Endothelial cell of umbilical vein (primary cell): ENCODE measurements around the gene MYOF. TPM values are rescaled to one million over a fixed set of nuclear protein-coding genes. Genes with fewer than 3 reads are reported as not detected.
A peak's percentile ranks its signal among the peaks of the same experiment; 100 is the strongest.

Source experiments
- BruUV-seq: library from RNA; stranded (reverse); fragments of 400-500 nt; replicated peaks from 2 replicates; lab custom pipeline; 2021; lab: Mats Ljungman, UMichigan
- CTCF ChIA-PET: fragments of 300-600, 350-600 bp; sonication (Branson Sonifier 250); formaldehyde crosslinking; loops from one replicate; lab custom pipeline; 2021; ENCODE audit warnings: antibody characterized with exemption, inconsistent platforms; lab: Charles Lee
- POLR2A ChIA-PET: fragments of 300-600, 350-600 bp; sonication (Branson Sonifier 250); formaldehyde crosslinking; loops from one replicate; lab custom pipeline; 2021; ENCODE audit warnings: antibody characterized with exemption, inconsistent platforms; lab: Charles Lee
- DNase-seq: peaks from one replicate; pipeline ENCODE4 v3.0.0-alpha.2; 2011; ENCODE audit warnings: low read depth, low spot score
- FAIRE-seq: peaks from 2 replicates; lab custom pipeline; 2011; peaks lifted over from hg19 to GRCh38; lab: Jason Lieb, UNC
- H2AFZ ChIP-seq: 2 replicates; pipeline ENCODE4 v1.6.0; 2012; ENCODE audit warnings: low read depth, low read length, control low read depth, inconsistent platforms
- H3K27ac ChIP-seq: 2 replicates; pipeline ENCODE4 v1.5.1; 2011; ENCODE audit warnings: low read depth, mild to moderate bottlenecking, control low read depth, low read length, moderate library complexity; ENCODE audit not compliant: insufficient read depth
- H3K27me3 ChIP-seq, 2 experiments: 2 replicates each; pipeline versions ENCODE4 v1.6.0 to v1.6.1; 2011; ENCODE audit warnings: low read length in 2 of 2, mixed read lengths in 1 of 2; ENCODE audit not compliant: control insufficient read depth in 2 of 2, insufficient read depth in 2 of 2
- H3K36me3 ChIP-seq, 2 experiments: 2 replicates in 1 of 2; 3 replicates in 1 of 2; pipeline ENCODE4 v1.5.1; 2011; ENCODE audit warnings: low read length in 2 of 2, mild to moderate bottlenecking in 1 of 2, moderate library complexity in 1 of 2; ENCODE audit not compliant: control insufficient read depth in 2 of 2, insufficient read depth in 2 of 2; ENCODE audit errors: extremely low read depth in 1 of 2
- H3K4me1 ChIP-seq: 3 replicates; pipeline ENCODE4 v1.5.1; 2011; ENCODE audit warnings: mild to moderate bottlenecking, low read length; ENCODE audit not compliant: control insufficient read depth, insufficient read depth; ENCODE audit errors: extremely low read depth
- H3K4me2 ChIP-seq: 2 replicates; pipeline ENCODE4 v1.6.1; 2011; ENCODE audit warnings: low read length, control low read depth, mixed read lengths; ENCODE audit not compliant: insufficient read depth
- H3K4me3 ChIP-seq, 3 experiments: fragments of 200-600 bp in 1 of 3; sonication (generic), shearing (Covaris generic) in 1 of 3; replicated peaks in 1 of 3; 2 replicates each; pipeline ENCODE4 v1.5.1; 2011 to 2016; ENCODE audit warnings: control low read depth in 3 of 3, low read length in 3 of 3, mild to moderate bottlenecking in 2 of 3, inconsistent platforms in 1 of 3, low read depth in 1 of 3, moderate library complexity in 1 of 3; ENCODE audit not compliant: insufficient read depth in 1 of 3
- H3K79me2 ChIP-seq: 2 replicates; pipeline ENCODE4 v1.6.0; 2012; ENCODE audit warnings: low read length, inconsistent platforms; ENCODE audit not compliant: control insufficient read depth, insufficient read depth
- H3K9ac ChIP-seq: replicated peaks from 2 replicates; pipeline ENCODE3; 2011; ENCODE audit warnings: low read length, control low read depth; ENCODE audit not compliant: insufficient read depth; ENCODE audit errors: extremely low read depth
- H3K9me1 ChIP-seq: replicated peaks from 3 replicates; pipeline ENCODE4 v1.6.0; 2011; ENCODE audit warnings: mild to moderate bottlenecking, low read length; ENCODE audit not compliant: control insufficient read depth, insufficient read depth; ENCODE audit errors: extremely low read depth
- H3K9me3 ChIP-seq: replicated peaks from 2 replicates; pipeline ENCODE4 v1.5.1; 2012; ENCODE audit warnings: low read length, inconsistent platforms; ENCODE audit not compliant: control insufficient read depth, insufficient read depth
- H4K20me1 ChIP-seq: replicated peaks from 2 replicates; pipeline ENCODE3; 2011; ENCODE audit warnings: mild to moderate bottlenecking, low read length; ENCODE audit not compliant: control insufficient read depth, insufficient read depth; ENCODE audit errors: extremely low read depth
- CTCF ChIP-seq, 2 donors: IDR thresholded peaks; 1 replicate in 1 of 2; 2 replicates in 1 of 2; pipeline ENCODE4 v1.5.1; 2011; ENCODE audit warnings: low read length in 2 of 2, mild to moderate bottlenecking in 2 of 2, moderate library complexity in 2 of 2, control low read depth in 1 of 2, inconsistent platforms in 1 of 2, low read depth in 1 of 2; ENCODE audit not compliant: insufficient read depth in 1 of 2; ENCODE audit errors: extremely low read depth in 1 of 2
- EZH2 ChIP-seq: IDR thresholded peaks from 2 replicates; pipeline ENCODE4 v1.6.1; 2012; ENCODE audit warnings: borderline replicate concordance, low read depth, mild to moderate bottlenecking, moderate library complexity, low read length, inconsistent platforms; ENCODE audit not compliant: severe bottlenecking
- FOS ChIP-seq: IDR thresholded peaks from 2 replicates; pipeline ENCODE4 v1.6.1; 2011; ENCODE audit warnings: mild to moderate bottlenecking, low read length, moderate library complexity, borderline replicate concordance; ENCODE audit not compliant: insufficient read depth
- GATA2 ChIP-seq: IDR thresholded peaks from 2 replicates; pipeline ENCODE4 v1.7.0; 2011; ENCODE audit warnings: low read depth, mild to moderate bottlenecking, moderate library complexity, mixed read lengths, low read length; ENCODE audit not compliant: insufficient read length, insufficient read depth
- JUN ChIP-seq: IDR thresholded peaks from 2 replicates; pipeline ENCODE4 v1.6.1; 2011; ENCODE audit warnings: borderline replicate concordance, low read depth; ENCODE audit not compliant: insufficient read length, insufficient read depth
- MAX ChIP-seq: IDR thresholded peaks from 2 replicates; pipeline ENCODE4 v1.6.1; 2011; ENCODE audit not compliant: insufficient read depth, insufficient read length
- MYC ChIP-seq: IDR thresholded peaks from one replicate; pipeline ENCODE4 v1.6.1; 2011; ENCODE audit warnings: mild to moderate bottlenecking, low read depth, low read length
- POLR2A ChIP-seq: IDR thresholded peaks from 2 replicates; pipeline ENCODE4 v1.6.1; 2012; ENCODE audit warnings: low read depth, mild to moderate bottlenecking, control low read depth, low read length
- POLR2AphosphoS5 ChIP-seq: IDR thresholded peaks from 2 replicates; pipeline ENCODE4 v1.6.1; 2012; ENCODE audit warnings: low read depth, mild to moderate bottlenecking, control low read depth, low read length, moderate library complexity; ENCODE audit not compliant: insufficient read depth
- dilution Hi-C: fragments of 300-500 bp; cut with MboI; formaldehyde crosslinking; loops from one replicate; pipeline ENCODE4 v1.15.0; 2019; ENCODE audit warnings: low sequenced_read_pairs; ENCODE audit not compliant: extremely low pct_ligation_motif_present
- intact Hi-C: fragments of 100-400 bp; cut with micrococcal nuclease; formaldehyde crosslinking; loops from one replicate; pipeline ENCODE4 v1.10.0; 2022
- polyA plus RNA-seq, 4 experiments: library from polyadenylated mRNA; depleted of rRNA in 3 of 4; stranded (reverse) in 3 of 4; unstranded in 1 of 4; fragments of >200 nt; gene quantifications; 2 replicates each; pipeline versions ENCODE4 v1.2.1 to v1.2.3, GENCODE V29; 2011 to 2012; ENCODE audit warnings: missing spikeins in 1 of 4
- total RNA-seq: library from RNA; stranded (reverse); gene quantifications from 2 replicates; pipeline ENCODE4 v1.2.3, GENCODE V29; 2021

Gene MYOF
- total and polyA plus RNA-seq, 2 donors (not counting 3 experiments of a cell fraction or from before 2014, with no cell fraction given): 98.4 to 379 TPM

- POLR2A ChIA-PET: no interaction called here
- peaks cover 16 to 35% of the 10 kb centered on the region in 2 experiments for H3K36me3 ChIP-seq
- BruUV-seq: TSS peak; percentile 1
These were observed 30.7 kb downstream of the MYOF start for GRCh38 chr10:93451244-93451947.

More at GRCh38 chr10:93451244-93451947, 30.7 kb downstream of the MYOF start:
- dilution Hi-C loops: no loop called here
- Histone ChIP-seq H2AFZ (no peak overlapping the region), H3K27ac (no peak overlapping the region), H3K9me3 (no peaks in the 10 kb centered on the region), H3K9ac (no peak overlapping the region), H3K27me3 (no peaks in the 10 kb centered on the region), H3K79me2 (peaks cover 59% of the 10 kb centered on the region), H4K20me1 (no peaks in the 10 kb centered on the region), H3K4me3 (no peak overlapping the region), H3K4me2 (no peak overlapping the region), H3K4me1 (peaks cover 2% of the 10 kb centered on the region), H3K9me1 (no peaks in the 10 kb centered on the region)
- FAIRE-seq: no peak
- intact Hi-C loops: no loop called here
- TF ChIP-seq FOS: no peak
- TF ChIP-seq MAX: no peak
- no peak for TF ChIP-seq GATA2
- TF ChIP-seq EZH2: no peak
- no peak for TF ChIP-seq POLR2A
- TF ChIP-seq POLR2AphosphoS5: no peak
- no peak for TF ChIP-seq MYC
- no peak for TF ChIP-seq CTCF (IDR thresholded peaks at IDR 0.05; ENCODE audit: extremely low read depth in 1 of 2, insufficient read depth in 1 of 2, low read depth in 1 of 2, low read length in 2 of 2)
- TF ChIP-seq JUN: no peak
- DNase-seq: no peak
- CTCF ChIA-PET: no interaction called here
